HCT116 (cell line): Measurements from ENCODE around the gene ASB12. TPM values are rescaled to one million over a fixed set of nuclear protein-coding genes. Genes with fewer than 3 reads are reported as not detected.

Source experiments
- ATAC-seq: fragments of 200-7000 bp; cut with Tn5 transposase; 2 replicates; pipeline ENCODE4 v1.9.1; 2020; ENCODE audit warnings: mild to moderate bottlenecking, moderate library complexity
- BruUV-seq: library from RNA; stranded (reverse); fragments of 400-500 nt; replicated peaks from 2 replicates; lab custom pipeline; 2021; lab: Mats Ljungman, UMichigan
- CTCF ChIA-PET: fragments of 300-600 bp; sonication (Branson Sonifier 250); formaldehyde crosslinking; loops from one replicate; lab custom pipeline; 2021; ENCODE audit warnings: antibody characterized with exemption; lab: Charles Lee
- POLR2A ChIA-PET: fragments of 300-600, 350-600 bp; sonication (Branson Sonifier 250); formaldehyde crosslinking; loops from one replicate; lab custom pipeline; 2021; ENCODE audit warnings: antibody characterized with exemption; lab: Charles Lee
- RAD21 ChIA-PET, 2 experiments: fragments of 300-600 bp; sonication (Branson Sonifier 250); formaldehyde crosslinking; loops; one replicate each; lab custom pipeline; 2023; ENCODE audit warnings: low total read pairs in 2 of 2; ENCODE audit not compliant: uncharacterized antibody in 2 of 2, unreplicated experiment in 2 of 2, low non-redundant PET in 1 of 2; lab: Charles Lee
- DNase-seq: peaks from one replicate; pipeline ENCODE4 v3.0.0-alpha.2; 2010; ENCODE audit warnings: low read depth, low spot score
- H2AFZ ChIP-seq: fragments of 200-600 bp; shearing (Covaris generic), sonication (generic); 2 replicates; pipeline ENCODE4 v1.6.1; 2017; ENCODE audit warnings: low read depth, mixed run types, mixed read lengths, antibody characterized with exemption, low read length; ENCODE audit not compliant: poor library complexity, severe bottlenecking
- H3K27ac ChIP-seq: 2 replicates; pipeline ENCODE4 v1.5.1; 2012; ENCODE audit warnings: low read depth, low read length
- H3K27me3 ChIP-seq: fragments of 200-600 bp; sonication (generic); 2 replicates; pipeline ENCODE4 v1.6.1; 2016; ENCODE audit warnings: mixed run types, low read length, mixed read lengths; ENCODE audit not compliant: insufficient read depth
- H3K36me3 ChIP-seq, 2 experiments: fragments of 200-500 bp in 1 of 2; fragments of 200-600 bp in 1 of 2; sonication (Bioruptor generic) in 1 of 2; sonication (generic) in 1 of 2; 2 replicates each; pipeline versions ENCODE4 v1.5.1 to v1.6.1; 2014 to 2016; ENCODE audit warnings: low read length in 2 of 2, inconsistent platforms in 1 of 2, mixed read lengths in 1 of 2, mixed run types in 1 of 2; ENCODE audit not compliant: insufficient read depth in 2 of 2, control insufficient read depth in 1 of 2
- H3K4me1 ChIP-seq, 2 experiments: fragments of 200-600 bp in 1 of 2; sonication (generic) in 1 of 2; 2 replicates each; pipeline versions ENCODE4 v1.5.1 to v1.6.1; 2012 to 2017; ENCODE audit warnings: low read length in 2 of 2, inconsistent platforms in 1 of 2, mild to moderate bottlenecking in 1 of 2, mixed read lengths in 1 of 2, mixed run types in 1 of 2, moderate library complexity in 1 of 2; ENCODE audit not compliant: insufficient read depth in 2 of 2, control insufficient read depth in 1 of 2
- H3K4me2 ChIP-seq: fragments of 200-600 bp; sonication (generic); 2 replicates; pipeline ENCODE4 v1.6.1; 2017; ENCODE audit warnings: mixed run types, low read length, mixed read lengths
- H3K4me3 ChIP-seq, 2 experiments: fragments of 200-600 bp in 1 of 2; sonication (generic) in 1 of 2; replicated peaks in 1 of 2; 2 replicates each; pipeline ENCODE4 v1.5.1; 2011 to 2016; ENCODE audit warnings: low read length in 2 of 2, control low read depth in 1 of 2, low read depth in 1 of 2, mild to moderate bottlenecking in 1 of 2, mixed read lengths in 1 of 2, mixed run types in 1 of 2
- H3K79me2 ChIP-seq: fragments of 200-600 bp; sonication (generic); 2 replicates; pipeline ENCODE4 v1.6.1; 2017; ENCODE audit warnings: mild to moderate bottlenecking, mixed run types, low read length, moderate library complexity, mixed read lengths; ENCODE audit not compliant: insufficient read depth
- H3K9ac ChIP-seq: fragments of 200-600 bp; sonication (generic); 2 replicates; pipeline ENCODE4 v1.6.1; 2016; ENCODE audit warnings: low read length, mixed read lengths
- H3K9me2 ChIP-seq: fragments of 200-600 bp; sonication (generic), shearing (Covaris generic); 2 replicates; pipeline ENCODE4 v1.6.1; 2017; ENCODE audit warnings: mixed run types, mild to moderate bottlenecking, moderate library complexity; ENCODE audit not compliant: insufficient read depth
- H3K9me3 ChIP-seq, 2 experiments: fragments of 200-500 bp in 1 of 2; fragments of 200-600 bp in 1 of 2; sonication (Bioruptor generic) in 1 of 2; sonication (generic) in 1 of 2; 2 replicates each; pipeline ENCODE4 v1.6.1; 2014 to 2017; ENCODE audit warnings: low read length in 2 of 2, mixed read lengths in 2 of 2, inconsistent platforms in 1 of 2, low read depth in 1 of 2, mild to moderate bottlenecking in 1 of 2, mixed run types in 1 of 2, moderate library complexity in 1 of 2; ENCODE audit not compliant: control insufficient read depth in 1 of 2, insufficient read depth in 1 of 2
- H4K20me1 ChIP-seq: fragments of 200-600 bp; sonication (generic), shearing (Covaris generic); 2 replicates; pipeline ENCODE4 v1.6.1; 2017; ENCODE audit warnings: mixed run types, mild to moderate bottlenecking, moderate library complexity; ENCODE audit not compliant: insufficient read depth
- CBX3 ChIP-seq: IDR thresholded peaks from 2 replicates; pipeline ENCODE4 v1.6.1; 2012; ENCODE audit warnings: low read depth
- CEBPB ChIP-seq: IDR thresholded peaks from 2 replicates; pipeline ENCODE4 v1.6.1; 2012; ENCODE audit warnings: low read depth
- EGR1 ChIP-seq: IDR thresholded peaks from 2 replicates; pipeline ENCODE4 v1.6.1; 2012; ENCODE audit warnings: low read depth
- ELF1 ChIP-seq: IDR thresholded peaks from 2 replicates; pipeline ENCODE4 v1.6.1; 2012; ENCODE audit warnings: low read depth, borderline replicate concordance
- EZH2phosphoT487 ChIP-seq: fragments of 200-600 bp; IDR thresholded peaks from 2 replicates; pipeline ENCODE4 v1.6.1; 2018; ENCODE audit warnings: antibody characterized with exemption, borderline replicate concordance
- FOSL1 ChIP-seq: IDR thresholded peaks from 2 replicates; pipeline ENCODE4 v1.6.1; 2012; ENCODE audit warnings: low read depth
- RAD21 ChIP-seq: IDR thresholded peaks from 2 replicates; pipeline ENCODE4 v1.6.1; 2012; ENCODE audit warnings: low read depth, mild to moderate bottlenecking
- SIN3A ChIP-seq: IDR thresholded peaks from 2 replicates; pipeline ENCODE4 v1.6.1; 2012; ENCODE audit warnings: low read depth
- SP1 ChIP-seq: IDR thresholded peaks from 2 replicates; pipeline ENCODE4 v1.6.1; 2012; ENCODE audit warnings: low read depth
- SRF ChIP-seq: IDR thresholded peaks from 2 replicates; pipeline ENCODE4 v1.6.1; 2012; ENCODE audit warnings: low read depth
- YY1 ChIP-seq: IDR thresholded peaks from 2 replicates; pipeline ENCODE4 v1.6.1; 2011; ENCODE audit warnings: low read length, low read depth, moderate library complexity, mild to moderate bottlenecking; ENCODE audit not compliant: insufficient replicate concordance; ENCODE audit errors: extremely low read depth
- ZBTB33 ChIP-seq: IDR thresholded peaks from 2 replicates; pipeline ENCODE4 v1.6.1; 2011; ENCODE audit warnings: mild to moderate bottlenecking, low read length, moderate library complexity; ENCODE audit not compliant: insufficient replicate concordance; ENCODE audit errors: extremely low read depth
- ZFX ChIP-seq: fragments of 450-650 bp; IDR thresholded peaks from 2 replicates; pipeline ENCODE4 v1.6.1; 2017
- ZNF274 ChIP-seq: fragments of 200-500 bp; sonication (Bioruptor generic); IDR thresholded peaks from 2 replicates; pipeline ENCODE4 v1.6.1; 2014; ENCODE audit warnings: mild to moderate bottlenecking, low read depth, low read length, inconsistent platforms
- intact Hi-C: fragments of 100-400 bp; cut with micrococcal nuclease; formaldehyde crosslinking; loops from 2 replicates; pipeline ENCODE4 v1.10.0; 2022
- total RNA-seq: library from RNA; stranded (reverse); gene quantifications from one replicate; pipeline ENCODE4 v1.2.1, GENCODE V29; 2021; ENCODE audit not compliant: unreplicated experiment
- TF ChIP-seq, protein P1 (sequence below), 3 experiments: fragments of 200-600 bp in 1 of 3; sonication (generic) in 1 of 3; IDR thresholded peaks in 2 of 3; conservative IDR thresholded peaks in 1 of 3; 2 replicates each; pipeline ENCODE4 v1.5.1; 2012 to 2017; ENCODE audit warnings: low read depth in 2 of 3, low read length in 2 of 3, antibody characterized with exemption in 1 of 3, borderline replicate concordance in 1 of 3, control low read depth in 1 of 3, mild to moderate bottlenecking in 1 of 3, mixed read lengths in 1 of 3, mixed run types in 1 of 3, moderate library complexity in 1 of 3; ENCODE audit not compliant: insufficient read depth in 1 of 3

The ASB12 gene
- total RNA-seq, 1 experiment from 2014 or later, result not detected

GRCh38 chrX:64195862-64196261 is 34.5 kb downstream of the ASB12 start:
- Histone ChIP-seq H4K20me1 (no peaks in the 10 kb centered on the region), H3K79me2 (no peaks in the 10 kb centered on the region), H3K9ac (no peak overlapping the region), H3K36me3 (no peaks in the 10 kb centered on the region), H3K9me2 (no peaks in the 10 kb centered on the region), H3K9me3 (no peaks in the 10 kb centered on the region), H3K4me1 (no peaks in the 10 kb centered on the region), H3K27ac (no peak overlapping the region), H2AFZ (no peak overlapping the region), H3K4me3 (no peak overlapping the region), H3K4me2 (no peak overlapping the region), H3K27me3 (no peaks in the 10 kb centered on the region)
- POLR2A ChIA-PET, result no interaction called here
- ATAC-seq (no peak), DNase-seq (no peak)
- TF ChIP-seq RAD21 (no peak), SRF (no peak), ZFX (no peak), CEBPB (no peak), EGR1 (no peak), ELF1 (no peak), EZH2phosphoT487 (no peak), CBX3 (no peak), YY1 (no peak), FOSL1 (no peak), ZBTB33 (no peak), SIN3A (no peak), SP1 (no peak), ZNF274 (no peak)
- TF ChIP-seq, protein P1, sequence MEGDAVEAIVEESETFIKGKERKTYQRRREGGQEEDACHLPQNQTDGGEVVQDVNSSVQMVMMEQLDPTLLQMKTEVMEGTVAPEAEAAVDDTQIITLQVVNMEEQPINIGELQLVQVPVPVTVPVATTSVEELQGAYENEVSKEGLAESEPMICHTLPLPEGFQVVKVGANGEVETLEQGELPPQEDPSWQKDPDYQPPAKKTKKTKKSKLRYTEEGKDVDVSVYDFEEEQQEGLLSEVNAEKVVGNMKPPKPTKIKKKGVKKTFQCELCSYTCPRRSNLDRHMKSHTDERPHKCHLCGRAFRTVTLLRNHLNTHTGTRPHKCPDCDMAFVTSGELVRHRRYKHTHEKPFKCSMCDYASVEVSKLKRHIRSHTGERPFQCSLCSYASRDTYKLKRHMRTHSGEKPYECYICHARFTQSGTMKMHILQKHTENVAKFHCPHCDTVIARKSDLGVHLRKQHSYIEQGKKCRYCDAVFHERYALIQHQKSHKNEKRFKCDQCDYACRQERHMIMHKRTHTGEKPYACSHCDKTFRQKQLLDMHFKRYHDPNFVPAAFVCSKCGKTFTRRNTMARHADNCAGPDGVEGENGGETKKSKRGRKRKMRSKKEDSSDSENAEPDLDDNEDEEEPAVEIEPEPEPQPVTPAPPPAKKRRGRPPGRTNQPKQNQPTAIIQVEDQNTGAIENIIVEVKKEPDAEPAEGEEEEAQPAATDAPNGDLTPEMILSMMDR (IDR thresholded peaks at IDR 0.05 in 2 of 3, conservative IDR thresholded peaks at IDR 0.05 in 1 of 3; ENCODE audit: borderline replicate concordance in 1 of 3, insufficient read depth in 1 of 3, low read depth in 2 of 3, low read length in 2 of 3), result no peak
- intact Hi-C loops, result no loop called here
- CTCF ChIA-PET, result no interaction called here
- RAD21 ChIA-PET, result no interaction called here
- no TSS peak for BruUV-seq
